Stimulated activated CD8-positive, alpha-beta memory T cell treated with anti-CD3 and anti-CD28 coated beads, Interleukin-15, amount 100 ng/mL, for 4 hours (primary cell): Measurements from ENCODE around the gene MACROD2.
"Not testable (repeated sequence)": the region's sequence is repeated elsewhere in the genome, so short reads cannot be mapped to it uniquely, and the experiment has no call there.

Source experiments
- DNase-seq, 2 donors: peaks; one replicate each; pipeline ENCODE4 v3.0.0-alpha.2; 2020; ENCODE audit warnings: low read depth in 2 of 2

Gene MACROD2

DNA sequence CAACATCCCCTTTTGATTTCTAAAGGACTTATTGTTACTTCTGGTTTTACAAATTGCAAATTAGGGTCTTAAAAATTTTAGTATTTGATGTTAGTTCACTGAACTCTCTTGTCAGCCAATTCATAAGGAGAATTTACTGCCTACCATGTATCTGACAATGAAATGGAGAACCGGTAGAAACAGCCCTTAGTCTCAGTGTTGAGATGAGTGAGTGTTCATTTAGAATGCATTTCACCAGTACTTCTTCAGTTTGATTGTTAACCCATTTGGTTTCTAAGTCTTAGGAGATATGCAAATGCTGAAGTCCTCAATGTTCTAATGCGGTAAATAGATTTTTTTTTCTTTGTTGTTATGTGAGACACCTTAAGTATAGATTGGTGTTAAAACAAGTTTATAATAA, 958.4 kb downstream of the MACROD2 start:
- DNase-seq, result no peak

DNA sequence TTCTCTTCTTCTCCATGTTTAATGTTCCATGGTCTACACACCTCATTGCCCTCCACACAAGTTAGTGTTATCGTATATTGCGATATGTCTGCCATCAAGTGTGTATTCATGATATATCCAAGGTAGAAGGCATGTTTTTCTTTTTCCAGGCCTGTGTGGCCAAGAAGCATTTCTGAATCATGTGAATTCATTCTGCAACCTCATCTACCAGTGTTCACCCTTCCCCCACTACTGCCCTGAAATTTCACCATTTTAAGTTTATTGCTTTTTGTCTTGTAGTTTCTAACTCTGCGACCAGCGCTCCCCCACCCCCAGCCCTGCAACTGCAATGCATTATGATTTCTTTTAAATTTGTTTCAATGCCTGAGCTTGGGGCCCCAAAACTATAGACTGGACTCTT, 960.1 kb downstream of the MACROD2 start:
- no peak for DNase-seq

DNA sequence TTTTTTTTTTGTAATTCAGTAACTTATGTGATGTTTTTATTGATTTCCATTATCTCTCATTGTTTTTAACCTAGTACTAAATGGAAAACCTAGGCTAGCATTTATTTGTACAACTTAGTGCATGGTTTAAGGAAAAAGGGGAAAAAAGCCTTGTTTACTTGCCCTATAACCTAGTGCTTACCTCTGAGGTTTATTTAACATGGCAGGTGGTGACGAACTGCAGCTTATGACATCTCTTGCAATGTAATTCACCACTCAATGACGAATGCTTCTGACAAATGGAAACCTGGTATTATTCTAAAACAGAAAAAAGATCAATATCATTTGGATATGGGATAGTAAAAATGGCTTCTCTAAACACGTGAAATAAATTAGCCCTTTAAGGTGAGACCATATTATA, 960.7 kb downstream of the MACROD2 start:
- DNase-seq, result no peak

- no peak for DNase-seq
Measured at GRCh38 chr20:14956538-14956937, 961.2 kb downstream of the MACROD2 start.

- DNase-seq, result no peak
Measured at GRCh38 chr20:14957402-14957801, 962.1 kb downstream of the MACROD2 start.

DNA sequence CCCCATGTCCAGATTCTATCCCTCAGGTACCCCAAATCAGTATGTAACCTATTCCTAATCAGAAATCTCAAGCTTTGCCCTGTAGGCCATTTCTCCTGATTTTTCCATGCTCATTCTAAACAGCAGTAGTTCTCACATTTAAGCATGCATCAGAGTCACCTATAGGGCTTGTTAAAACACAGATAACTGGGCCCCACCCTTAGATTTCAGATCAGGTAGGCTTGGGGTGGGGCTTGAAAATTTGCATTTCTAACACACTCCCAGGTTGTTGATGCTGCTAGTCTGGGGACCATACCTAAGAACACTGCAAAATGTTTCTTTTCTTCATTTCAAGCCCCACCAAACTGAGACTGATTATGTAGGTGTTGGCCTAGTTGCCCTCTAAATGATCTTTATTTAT, 963.3 kb downstream of the MACROD2 start:
- DNase-seq, result no peak

DNA sequence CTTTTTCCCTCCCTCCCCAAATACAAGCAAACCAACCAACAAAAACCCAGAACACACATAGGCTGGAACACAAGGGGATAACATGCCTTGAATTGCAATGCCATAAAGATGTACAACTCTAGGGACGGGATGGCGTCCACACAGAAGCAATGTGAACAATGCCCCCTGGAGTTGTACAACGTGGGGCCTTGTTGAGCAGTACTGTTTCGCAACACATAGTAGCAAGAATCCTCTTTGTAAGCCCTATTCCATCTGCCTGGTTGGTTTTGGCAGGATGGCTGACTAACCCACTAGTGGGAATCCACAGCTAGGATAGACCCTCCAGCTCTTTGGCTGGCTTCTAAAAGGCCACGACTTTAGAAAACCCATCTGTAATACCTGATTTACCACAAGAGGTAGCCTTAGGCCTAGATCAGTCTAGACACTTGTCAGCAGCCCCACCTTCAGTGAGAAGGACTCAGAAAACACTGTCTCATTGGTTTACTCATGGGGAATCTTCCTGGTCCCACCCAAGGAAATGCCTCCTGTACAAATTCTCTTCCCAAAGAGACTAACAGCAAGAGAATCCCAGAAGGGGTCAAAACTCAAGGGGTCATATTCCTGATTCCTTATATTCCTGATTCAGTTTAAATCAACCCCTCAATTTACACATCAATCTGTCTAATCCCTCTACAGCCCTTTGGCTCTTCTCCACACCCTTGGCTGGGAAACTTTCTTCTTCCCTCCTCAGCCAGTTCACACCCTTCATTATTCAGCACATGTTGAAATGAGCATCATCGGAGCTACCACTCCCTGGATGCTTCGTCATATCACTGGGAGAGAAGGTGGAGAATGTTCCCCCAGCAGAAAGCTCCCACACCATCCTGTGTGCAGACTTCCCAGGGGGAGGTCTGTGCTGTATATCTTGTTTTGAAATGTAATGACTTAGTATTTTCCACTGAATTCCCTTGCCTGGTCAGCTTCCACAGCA, 964.5 kb downstream of the MACROD2 start:
- DNase-seq, result no peak

DNA sequence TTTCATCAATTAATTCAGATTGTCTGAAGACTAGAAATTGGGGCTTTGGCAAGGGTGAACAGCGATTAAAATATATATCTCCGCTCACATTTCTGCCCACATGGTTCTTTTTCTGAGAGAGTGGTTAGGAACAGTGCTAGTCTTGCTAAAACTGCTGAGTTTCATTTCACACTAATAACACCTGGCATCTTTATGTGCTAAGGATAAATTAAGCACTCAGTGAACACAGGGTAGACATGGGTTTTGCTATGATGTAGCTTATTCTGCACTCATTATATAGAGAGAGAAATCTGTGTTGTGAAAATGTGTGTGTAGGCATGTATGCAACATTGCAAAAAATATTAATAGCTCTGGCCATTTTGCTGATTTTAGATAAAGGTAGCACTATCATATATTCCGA, 965.5 kb downstream of the MACROD2 start:
- DNase-seq, result no peak

- no peak for DNase-seq
Measured at GRCh38 chr20:14963262-14963663, 967.9 kb downstream of the MACROD2 start.

DNA sequence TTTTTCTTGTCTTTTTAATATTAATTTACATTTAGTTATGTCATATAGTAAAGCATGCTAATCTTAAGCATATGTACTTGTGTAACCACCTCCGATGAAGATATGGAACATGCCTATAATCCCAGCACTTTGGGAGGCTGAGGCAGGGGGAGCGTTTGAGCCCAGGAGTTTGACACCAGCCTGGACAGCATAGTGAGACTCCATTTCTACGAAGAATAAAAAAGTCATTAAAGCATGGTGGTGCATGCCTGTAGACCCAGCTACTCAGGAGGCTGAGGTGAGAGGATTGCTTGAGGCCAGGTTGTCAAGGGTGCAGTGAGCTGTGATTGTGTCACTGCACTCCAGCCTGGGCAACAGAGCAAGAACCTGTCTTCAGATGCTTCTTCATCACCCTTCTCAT, 970.9 kb downstream of the MACROD2 start:
- no peak for DNase-seq

- DNase-seq, result no peak
Measured at GRCh38 chr20:14966808-14967207, 971.5 kb downstream of the MACROD2 start.

- DNase-seq, result no peak
Measured at GRCh38 chr20:14972256-14972655, 976.9 kb downstream of the MACROD2 start.

DNA sequence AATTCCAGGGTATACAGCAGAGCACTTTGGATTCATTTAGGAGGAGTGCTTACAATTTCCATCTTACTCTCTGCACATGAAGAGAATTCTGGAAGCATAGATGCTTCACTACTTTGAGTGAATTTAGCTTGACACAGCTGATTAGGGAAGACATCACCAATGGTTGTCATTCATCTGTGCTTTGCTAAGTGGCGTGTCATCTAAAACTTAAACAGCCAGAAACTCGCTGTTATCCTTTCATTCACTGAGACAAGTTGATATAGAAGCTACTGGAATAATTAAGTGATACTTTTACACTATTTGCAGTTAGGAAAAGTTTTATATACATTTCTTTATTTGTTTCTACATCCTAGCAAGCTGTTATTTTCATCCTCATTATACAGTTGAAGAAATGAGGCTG, 977.4 kb downstream of the MACROD2 start:
- DNase-seq, result no peak

DNA sequence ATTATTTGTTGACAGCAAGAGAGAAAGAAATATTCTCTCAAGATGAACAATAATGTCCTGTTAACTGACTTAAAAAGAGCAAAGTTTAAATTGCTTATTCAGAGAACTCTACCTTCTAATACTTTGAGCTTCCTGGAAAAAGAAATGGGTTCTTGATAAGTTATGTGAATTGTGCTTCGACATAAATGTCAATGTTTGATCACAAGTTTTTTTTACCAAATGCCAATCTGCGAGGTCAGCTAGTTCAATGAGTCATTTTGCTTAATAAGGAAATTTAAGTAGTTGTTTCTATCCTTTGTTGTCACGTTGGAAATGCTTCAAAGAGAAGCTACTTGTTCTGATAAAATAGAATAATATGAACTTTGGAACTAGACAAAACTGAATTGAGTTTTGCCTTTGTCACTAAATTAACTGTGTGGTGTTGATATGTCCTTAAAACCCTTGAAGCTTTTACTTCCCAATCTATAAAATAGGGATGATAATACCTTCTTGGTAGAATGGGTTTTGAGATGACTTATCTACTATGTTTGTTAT, 984.2 kb downstream of the MACROD2 start:
- no peak for DNase-seq

DNA sequence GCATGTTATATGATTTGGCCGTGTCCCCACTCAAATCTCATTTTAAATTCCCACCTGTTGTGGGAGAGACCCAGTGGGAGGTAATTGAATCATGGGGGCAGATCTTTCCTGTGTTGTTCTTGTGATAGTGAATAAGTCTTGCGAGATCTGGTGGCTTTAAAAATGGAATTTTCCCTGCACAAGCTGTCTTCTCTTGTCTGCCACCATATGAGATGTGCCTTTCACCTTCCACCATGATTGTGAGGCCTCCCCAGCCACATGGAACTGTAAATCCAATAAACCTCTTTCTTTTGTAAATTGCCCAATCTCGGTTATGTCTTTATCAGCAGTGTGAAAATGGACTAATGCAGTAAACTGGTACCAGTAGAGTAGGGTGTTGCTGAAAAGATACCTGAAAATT, 986.2 kb downstream of the MACROD2 start:
- DNase-seq, result not testable (repeated sequence)

DNA sequence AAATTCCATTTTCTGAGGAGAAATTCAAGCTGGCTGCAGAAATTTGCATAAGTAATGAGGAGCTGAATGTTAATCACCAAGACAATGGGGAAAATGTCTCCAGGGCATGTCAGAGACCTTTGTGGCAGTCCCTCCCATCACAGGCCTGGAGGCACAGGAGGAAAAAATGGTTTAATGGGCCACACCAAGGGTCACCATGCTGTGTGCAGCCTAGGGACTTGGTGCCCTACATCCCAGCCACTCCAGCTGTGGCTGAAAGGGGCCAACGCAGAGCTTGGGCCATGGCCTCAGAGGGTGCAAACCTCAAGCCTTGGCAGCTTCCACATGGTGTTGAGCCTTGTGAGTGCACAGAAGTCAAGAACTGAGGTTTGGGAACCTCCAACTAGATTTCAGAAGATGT, 987.0 kb downstream of the MACROD2 start:
- not testable (repeated sequence) for DNase-seq

- DNase-seq, result no peak
Measured at GRCh38 chr20:14984305-14984704, 989.0 kb downstream of the MACROD2 start.

DNA sequence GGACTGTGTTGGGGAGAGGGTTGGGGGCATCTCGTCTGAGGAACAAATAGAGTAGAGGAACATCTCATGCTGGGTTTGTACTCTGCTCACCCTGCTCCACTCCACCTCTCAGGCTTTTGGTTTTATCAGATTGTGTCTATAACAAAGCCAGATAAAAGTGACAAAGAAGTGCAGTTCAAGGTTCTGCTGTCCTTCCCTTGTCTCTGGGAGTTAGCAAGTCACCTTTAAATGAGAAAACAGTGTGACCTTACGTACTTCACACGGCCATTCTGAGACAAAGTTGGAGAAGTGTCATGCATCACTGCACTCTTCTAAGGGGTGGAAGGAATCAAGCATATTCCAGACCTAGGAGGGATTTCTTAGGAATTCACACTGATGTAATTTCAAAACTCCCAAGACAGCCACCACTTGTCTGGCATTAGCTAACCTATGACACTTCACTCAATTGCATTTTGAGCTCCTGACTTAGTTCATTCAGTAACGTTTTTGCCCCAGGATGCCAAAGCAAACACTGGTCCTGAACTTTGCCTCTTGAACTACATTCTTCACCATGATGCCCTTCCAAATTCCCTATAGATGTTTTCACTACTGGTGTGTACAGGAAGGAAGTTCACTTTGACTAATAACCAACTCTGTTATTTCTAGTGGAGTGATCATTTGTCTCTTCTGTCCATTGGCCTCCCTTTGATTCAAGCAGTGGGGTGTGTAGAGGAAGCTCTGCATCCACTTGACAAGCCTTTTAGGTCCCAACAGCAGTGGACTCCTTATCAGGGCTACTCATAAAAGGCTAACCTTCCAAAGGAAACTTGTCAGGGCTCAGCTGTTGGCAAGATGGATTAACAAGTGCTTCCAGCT, 989.7 kb downstream of the MACROD2 start:
- no peak for DNase-seq

DNA sequence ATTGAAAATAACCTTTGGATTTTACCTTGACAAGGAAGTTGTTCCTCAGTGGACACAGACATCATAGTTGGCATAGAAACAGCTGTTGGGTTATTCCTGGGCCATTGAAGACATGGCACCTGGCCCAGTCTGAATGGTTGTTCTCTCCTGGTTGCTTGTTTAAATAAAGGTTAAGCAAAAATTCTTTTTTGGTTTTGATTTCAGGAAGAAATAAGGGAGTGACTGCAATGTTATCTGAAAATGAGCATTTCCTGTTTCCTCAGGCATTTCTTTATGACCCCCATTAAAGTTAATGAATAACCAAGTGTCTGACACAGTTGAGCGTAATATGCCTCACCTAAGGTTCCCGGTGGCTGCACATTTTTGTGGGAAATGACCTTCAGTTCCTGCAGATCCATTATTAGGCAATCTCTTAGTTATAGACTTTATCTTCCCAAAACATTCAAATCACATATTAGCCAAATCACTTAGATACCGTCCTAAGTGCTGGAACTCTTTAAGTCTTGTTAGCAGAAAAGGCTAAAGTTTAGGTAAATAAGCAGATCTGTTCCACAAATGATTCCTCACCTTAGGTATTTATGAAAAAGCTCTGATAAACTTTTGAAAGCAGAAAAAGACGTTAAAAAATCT, 990.8 kb downstream of the MACROD2 start:
- no peak for DNase-seq

GRCh38 chr20:14986656-14987055, 991.3 kb downstream of the MACROD2 start:
- DNase-seq, result no peak

- DNase-seq, result no peak
Measured at GRCh38 chr20:14989535-14990290, 994.4 kb downstream of the MACROD2 start.
